OCI-LY7 (cell line): ENCODE results near the gene IL15RA. TPM values are rescaled to one million over a fixed set of nuclear protein-coding genes. Genes with fewer than 3 reads are reported as not detected.
"Not testable (repeated sequence)": the region's sequence is repeated elsewhere in the genome, so short reads cannot be mapped to it uniquely, and the experiment has no call there.

Experiments
- BruUV-seq: library from RNA; stranded (reverse); fragments of 400-500 nt; replicated peaks from 2 replicates; lab custom pipeline; 2021; lab: Mats Ljungman, UMichigan
- CTCF ChIA-PET: fragments of 300-600 bp; sonication (Branson Sonifier 250); formaldehyde crosslinking; loops from one replicate; lab custom pipeline; 2022; ENCODE audit warnings: antibody characterized with exemption; ENCODE audit not compliant: unreplicated experiment; lab: Charles Lee
- POLR2A ChIA-PET: fragments of 300-600 bp; sonication (Branson Sonifier 250); formaldehyde crosslinking; loops from one replicate; lab custom pipeline; 2022; ENCODE audit warnings: antibody characterized with exemption; lab: Charles Lee
- DNase-seq: peaks from one replicate; pipeline ENCODE4 v3.0.0-alpha.2; 2015; ENCODE audit warnings: low spot score
- H2AFZ ChIP-seq: fragments of 200-600 bp; sonication (generic), shearing (Covaris generic); 2 replicates; pipeline ENCODE4 v1.6.1; 2014; ENCODE audit warnings: mild to moderate bottlenecking, antibody characterized with exemption, low read length, moderate library complexity
- H3K27ac ChIP-seq: fragments of 200-600 bp; sonication (generic); 2 replicates; pipeline ENCODE4 v1.5.1; 2014; ENCODE audit warnings: mixed run types, low read depth, mild to moderate bottlenecking, moderate library complexity, low read length, inconsistent platforms; ENCODE audit not compliant: poor library complexity, severe bottlenecking
- H3K36me3 ChIP-seq: fragments of 200-600 bp; sonication (generic); 2 replicates; pipeline ENCODE4 v1.6.1; 2014; ENCODE audit warnings: mild to moderate bottlenecking, antibody characterized with exemption, low read length, moderate library complexity, mixed read lengths; ENCODE audit not compliant: insufficient read depth
- H3K4me1 ChIP-seq: fragments of 200-600 bp; sonication (generic); 2 replicates; pipeline ENCODE4 v1.5.1; 2014; ENCODE audit warnings: mild to moderate bottlenecking, low read length; ENCODE audit not compliant: insufficient read depth, poor library complexity, severe bottlenecking
- H3K4me2 ChIP-seq: fragments of 200-600 bp; sonication (generic); 2 replicates; pipeline ENCODE4 v1.6.1; 2014; ENCODE audit warnings: mild to moderate bottlenecking, low read length
- H3K4me3 ChIP-seq: fragments of 200-600 bp; sonication (generic); 2 replicates; pipeline ENCODE4 v1.5.1; 2014; ENCODE audit warnings: mild to moderate bottlenecking, low read depth, low read length; ENCODE audit not compliant: poor library complexity, severe bottlenecking
- H3K79me2 ChIP-seq: fragments of 200-600 bp; sonication (generic); 2 replicates; pipeline ENCODE4 v1.6.1; 2016; ENCODE audit warnings: low read depth, mild to moderate bottlenecking, low read length, moderate library complexity, mixed read lengths; ENCODE audit not compliant: insufficient read depth
- H3K9me2 ChIP-seq: fragments of 200-600 bp; sonication (generic); 2 replicates; pipeline ENCODE4 v1.6.1; 2016; ENCODE audit warnings: mild to moderate bottlenecking, low read length, mixed read lengths; ENCODE audit not compliant: insufficient read depth
- H3K9me3 ChIP-seq: fragments of 200-600 bp; sonication (generic); 2 replicates; pipeline ENCODE4 v1.6.1; 2014; ENCODE audit warnings: mild to moderate bottlenecking, mixed run types, low read length, mixed read lengths
- H4K20me1 ChIP-seq: fragments of 200-600 bp; sonication (generic); 2 replicates; pipeline ENCODE4 v1.6.1; 2014; ENCODE audit warnings: mild to moderate bottlenecking, antibody characterized with exemption, low read length, moderate library complexity, mixed read lengths; ENCODE audit not compliant: insufficient read depth
- CTCF ChIP-seq: fragments of 200-600 bp; sonication (generic); conservative IDR thresholded peaks from 2 replicates; pipeline ENCODE4 v1.5.1; 2014; ENCODE audit warnings: mild to moderate bottlenecking, antibody characterized with exemption, low read length, moderate library complexity, mixed read lengths
- EZH2phosphoT487 ChIP-seq: fragments of 200-600 bp; sonication (generic); IDR thresholded peaks from 2 replicates; pipeline ENCODE4 v1.6.1; 2018; ENCODE audit warnings: low read depth, borderline replicate concordance, mild to moderate bottlenecking, mixed run types, antibody characterized with exemption, low read length, moderate library complexity, mixed read lengths
- intact Hi-C: fragments of 100-400 bp; cut with micrococcal nuclease; formaldehyde crosslinking; loops from one replicate; pipeline ENCODE4 v1.10.0; 2022; ENCODE audit not compliant: unreplicated experiment
- total RNA-seq, 2 experiments: library from RNA; depleted of rRNA in 1 of 2; stranded (reverse); fragments of >200 nt in 1 of 2; shearing (Covaris generic) in 1 of 2; gene quantifications; 2 replicates each; pipeline ENCODE4 v1.2.3, GENCODE V29; 2014 to 2022

Gene IL15RA
- total RNA-seq, 2 experiments from 2014 or later = 5.9 to 14.5 TPM

GRCh38 chr10:5947471-5948207 is 29.7 kb downstream of the IL15RA start:
- CTCF ChIA-PET = no interaction called here
- no peaks in the 10 kb centered on the region for H3K9me3 ChIP-seq
- DNase-seq = no peak
- H3K9me2 ChIP-seq = no peaks in the 10 kb centered on the region
- no peaks in the 10 kb centered on the region for H3K36me3 ChIP-seq
- POLR2A ChIA-PET = interaction anchor here (0.6 kb wide), 1 partner anchor 291 kb away, joined by 3 read pairs; no protein-coding TSS in a partner anchor
- H3K4me3 ChIP-seq = no peak overlapping the region
- BruUV-seq = no TSS peak
- H3K4me1 ChIP-seq = no peaks in the 10 kb centered on the region
- H3K4me2 ChIP-seq = no peak overlapping the region
- H2AFZ ChIP-seq = no peak overlapping the region
- TF ChIP-seq CTCF (no peak), EZH2phosphoT487 (no peak)
- intact Hi-C loops = loop anchor here (10.0 kb wide), 1 partner anchor 457 kb away; no protein-coding TSS in a partner anchor
- H3K27ac ChIP-seq = no peak overlapping the region
- H3K79me2 ChIP-seq = no peaks in the 10 kb centered on the region
- no peaks in the 10 kb centered on the region for H4K20me1 ChIP-seq

GRCh38 chr10:5946786-5947185 is 30.6 kb downstream of the IL15RA start:
- CTCF ChIA-PET = no interaction called here
- TF ChIP-seq EZH2phosphoT487 = no peak

GRCh38 chr10:5946419-5946775 is 30.9 kb downstream of the IL15RA start:
- H3K4me2 ChIP-seq, H3K36me3 ChIP-seq, H2AFZ ChIP-seq, POLR2A ChIA-PET, DNase-seq, H3K4me3 ChIP-seq, H3K9me2 ChIP-seq, BruUV-seq, H4K20me1 ChIP-seq, H3K79me2 ChIP-seq, H3K9me3 ChIP-seq, CTCF ChIA-PET, H3K4me1 ChIP-seq, H3K27ac ChIP-seq: not testable (repeated sequence)
- intact Hi-C loops = loop anchor here (10.0 kb wide), 1 partner anchor 458 kb away; no protein-coding TSS in a partner anchor

More at GRCh38 chr10:5946786-5947185, 30.6 kb downstream of the IL15RA start:
- Histone ChIP-seq H4K20me1 (no peaks in the 10 kb centered on the region), H3K4me3 (no peak overlapping the region), H3K9me2 (no peaks in the 10 kb centered on the region), H3K4me1 (no peaks in the 10 kb centered on the region), H3K79me2 (no peaks in the 10 kb centered on the region), H3K4me2 (no peak overlapping the region), H3K9me3 (no peaks in the 10 kb centered on the region), H3K36me3 (no peaks in the 10 kb centered on the region), H2AFZ (no peak overlapping the region), H3K27ac (no peak overlapping the region)
- no peak for DNase-seq
- intact Hi-C loops = loop anchor here (10.0 kb wide), 1 partner anchor 458 kb away; no protein-coding TSS in a partner anchor
- BruUV-seq = no TSS peak
- POLR2A ChIA-PET = no interaction called here
